GM18502 (cell line): Measurements from ENCODE around the gene FBXW4.
A peak's percentile ranks its signal among the peaks of the same experiment; 100 is the strongest.

Source experiments
- ATAC-seq: cut with Tn5 transposase; IDR thresholded peaks from one replicate; pipeline ENCODE4 v1.9.1; 2021; ENCODE audit warnings: mild to moderate bottlenecking; ENCODE audit not compliant: unreplicated experiment, poor library complexity

The FBXW4 gene

DNA sequence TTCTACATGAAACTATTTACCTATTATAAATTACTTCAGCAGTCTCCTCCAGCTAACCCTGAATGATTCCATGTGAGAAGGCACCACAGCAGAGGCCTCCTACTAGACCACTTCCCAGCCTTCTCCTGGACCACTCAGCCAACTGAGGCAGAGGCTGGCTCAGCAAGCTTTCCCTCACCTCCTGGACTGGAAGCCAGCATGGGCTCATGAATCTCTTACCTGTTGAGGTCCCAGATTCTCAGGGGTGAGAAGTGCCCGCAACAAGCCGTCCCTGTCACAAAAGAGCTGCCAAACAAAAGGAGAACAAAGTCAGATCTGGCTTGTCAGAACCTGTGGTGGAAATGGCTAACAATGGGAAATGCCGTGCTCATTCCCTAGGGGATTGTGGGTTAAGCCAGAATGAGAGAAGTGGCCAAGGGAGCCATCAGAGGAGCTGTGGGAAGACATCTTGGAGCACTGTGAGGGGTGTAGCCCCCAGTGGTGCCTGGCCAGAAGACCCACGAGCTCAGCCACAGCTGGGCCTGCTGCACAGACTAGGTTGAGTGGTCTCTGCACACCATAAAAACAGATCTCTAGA lies 70.4 kb downstream of the FBXW4 start:
- ATAC-seq, result no peak

DNA sequence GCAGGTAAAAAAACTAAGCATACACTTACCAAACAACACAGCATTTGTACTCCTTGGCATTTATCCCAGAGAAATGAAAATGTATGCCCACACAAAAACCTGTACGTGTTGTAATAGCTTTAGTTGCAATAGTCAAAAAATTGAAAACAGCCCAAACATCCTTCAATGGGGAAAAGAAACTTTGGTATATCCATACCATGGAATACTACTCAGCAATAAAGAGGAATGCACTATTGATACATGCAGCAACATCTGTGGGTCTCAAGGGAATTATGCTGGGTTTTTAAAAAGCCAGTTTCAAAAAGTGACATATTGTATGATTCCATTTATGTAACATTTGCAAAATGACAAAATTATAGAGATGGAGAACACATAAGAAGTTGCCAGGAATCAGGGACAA lies 71.4 kb downstream of the FBXW4 start:
- ATAC-seq, result no peak

DNA sequence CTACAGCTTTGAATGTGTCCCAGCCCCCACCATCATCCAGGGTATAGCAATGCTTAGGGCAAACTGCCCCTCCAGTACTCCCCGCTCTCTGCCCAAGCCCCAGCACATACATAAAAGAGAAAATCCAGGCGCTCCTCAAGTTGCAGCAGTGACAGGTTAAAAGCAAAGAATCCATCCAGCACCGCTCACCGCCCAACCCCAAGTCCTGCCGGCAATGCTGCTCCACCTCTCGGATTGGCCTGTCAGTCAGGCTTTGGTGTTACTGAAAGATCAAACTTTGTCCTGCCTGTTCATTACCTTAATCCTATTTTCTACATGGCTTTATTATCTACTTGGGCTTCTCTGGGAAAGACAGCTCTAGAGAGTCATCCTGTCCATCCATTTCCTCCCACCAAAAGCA lies 75.0 kb downstream of the FBXW4 start:
- ATAC-seq, result no peak

DNA sequence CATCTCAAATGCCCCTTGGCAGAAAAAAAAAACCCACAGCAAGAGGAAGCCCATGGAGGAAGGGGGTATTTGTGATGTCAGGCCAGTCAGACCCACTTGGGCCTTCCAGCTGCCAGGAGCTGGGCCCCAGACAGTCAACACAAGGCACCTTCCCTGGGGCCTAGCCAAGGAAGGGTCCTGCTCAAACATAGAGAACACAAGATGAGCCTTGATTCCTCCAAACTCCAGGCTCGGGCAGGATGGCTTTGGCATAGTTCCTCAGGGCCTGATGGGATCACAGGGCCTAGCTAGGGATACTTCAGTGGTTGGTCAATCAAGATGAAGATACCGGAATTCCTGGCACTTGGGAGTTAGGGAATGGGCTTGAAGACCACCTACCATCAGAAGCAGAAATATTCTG lies 76.1 kb downstream of the FBXW4 start:
- ATAC-seq, result no peak

DNA sequence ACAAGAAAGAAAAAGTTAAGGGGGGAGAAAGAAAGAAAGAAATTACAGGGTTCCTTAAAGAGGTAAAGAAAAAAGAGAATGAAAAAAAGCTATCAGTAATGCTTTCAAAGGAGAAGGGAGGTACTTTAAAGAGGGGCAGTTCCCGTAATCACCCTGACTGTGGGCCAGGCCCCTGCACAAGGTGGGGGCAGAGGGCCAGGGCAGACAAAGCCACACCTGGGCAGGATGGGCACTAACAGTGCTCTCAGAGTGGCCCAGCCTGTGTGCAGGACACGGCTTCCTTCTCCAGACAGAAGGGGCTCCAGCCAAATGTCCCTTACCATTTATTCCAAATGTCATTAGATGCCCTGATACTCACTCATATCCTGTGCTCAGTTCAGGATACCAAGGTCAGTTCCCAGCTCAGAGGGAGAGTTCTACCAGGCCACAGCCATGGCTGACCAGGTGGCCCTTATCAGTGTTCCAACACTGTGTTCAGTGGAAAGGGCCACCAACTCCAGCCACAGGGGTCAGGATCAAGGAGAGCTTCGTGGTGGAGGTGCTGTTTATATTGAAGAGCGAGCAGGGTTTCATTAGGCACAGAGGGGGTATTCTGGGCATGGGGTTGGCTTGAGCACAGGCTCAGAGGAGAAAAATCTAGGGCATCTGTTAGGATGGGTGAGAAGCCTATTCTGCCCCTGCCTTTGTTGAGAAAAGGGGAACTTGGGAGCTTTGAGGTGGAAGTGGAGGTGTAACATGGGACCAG lies 77.0 kb downstream of the FBXW4 start:
- ATAC-seq, result no peak

DNA sequence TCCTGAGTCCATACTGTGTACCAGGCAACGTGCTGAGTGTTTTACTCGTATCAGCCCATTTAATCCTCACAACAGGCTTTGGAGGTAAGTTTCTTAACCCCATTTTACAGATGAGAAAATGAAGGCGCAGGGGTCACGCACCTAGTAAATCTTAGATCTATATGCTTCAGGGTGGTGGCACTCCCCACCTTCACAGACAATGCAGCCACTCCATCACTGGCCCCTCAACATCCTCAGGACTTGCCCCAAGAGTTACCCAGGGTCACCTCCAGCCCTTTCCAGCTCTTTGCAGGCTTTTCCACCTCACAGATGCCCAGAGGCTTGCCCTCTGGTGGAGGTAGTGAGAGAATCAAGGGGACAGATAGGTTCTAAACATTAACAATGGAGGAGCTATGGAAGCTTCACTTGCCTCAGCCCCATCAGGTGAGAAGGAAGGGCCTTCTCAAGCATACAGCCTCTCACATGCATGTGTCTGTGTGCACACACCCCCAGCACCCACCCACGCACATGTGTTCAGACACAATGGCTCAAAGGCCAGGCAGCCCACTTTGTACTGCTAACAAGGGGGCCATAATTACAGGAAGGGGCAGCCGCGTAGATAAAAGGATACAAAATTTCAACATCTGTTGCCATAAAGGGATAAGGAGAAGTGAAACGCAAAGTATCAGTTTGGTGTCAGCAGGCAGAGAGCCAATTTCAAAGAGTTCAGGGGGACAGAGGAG lies 77.7 kb downstream of the FBXW4 start:
- ATAC-seq, result no peak

DNA sequence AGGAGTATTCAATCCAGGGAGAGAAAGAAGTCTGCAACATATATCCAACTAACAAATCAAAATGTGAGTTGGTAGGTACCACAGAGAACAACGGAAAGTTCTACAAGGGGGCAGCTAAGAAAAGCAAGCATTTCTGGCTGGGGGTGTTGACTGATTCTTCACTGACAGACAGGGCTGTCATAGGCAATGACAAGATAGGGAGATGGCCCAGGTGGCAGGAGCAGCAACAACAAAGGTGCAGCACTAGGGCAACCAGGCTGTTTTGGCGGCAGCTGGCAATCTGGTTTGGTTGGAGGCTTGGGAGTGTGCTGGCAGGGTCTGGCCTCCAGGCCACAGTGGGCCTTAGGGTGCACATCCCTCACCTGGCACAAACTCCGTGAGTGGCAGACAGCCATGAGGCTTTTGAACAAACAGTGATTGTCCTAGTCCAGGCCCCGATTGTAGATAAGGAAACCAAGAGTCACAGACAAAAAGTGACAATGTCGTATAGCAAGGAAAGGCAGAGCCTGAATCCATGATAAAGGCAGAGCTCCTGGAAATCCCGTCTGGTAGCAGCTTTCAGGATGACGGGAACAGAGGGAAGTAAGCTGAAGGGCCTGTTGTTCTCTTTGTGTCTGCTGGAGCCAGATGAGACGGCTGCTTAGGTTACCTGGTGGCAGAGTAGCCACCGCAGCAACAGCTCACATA lies 78.4 kb downstream of the FBXW4 start:
- no peak for ATAC-seq

DNA sequence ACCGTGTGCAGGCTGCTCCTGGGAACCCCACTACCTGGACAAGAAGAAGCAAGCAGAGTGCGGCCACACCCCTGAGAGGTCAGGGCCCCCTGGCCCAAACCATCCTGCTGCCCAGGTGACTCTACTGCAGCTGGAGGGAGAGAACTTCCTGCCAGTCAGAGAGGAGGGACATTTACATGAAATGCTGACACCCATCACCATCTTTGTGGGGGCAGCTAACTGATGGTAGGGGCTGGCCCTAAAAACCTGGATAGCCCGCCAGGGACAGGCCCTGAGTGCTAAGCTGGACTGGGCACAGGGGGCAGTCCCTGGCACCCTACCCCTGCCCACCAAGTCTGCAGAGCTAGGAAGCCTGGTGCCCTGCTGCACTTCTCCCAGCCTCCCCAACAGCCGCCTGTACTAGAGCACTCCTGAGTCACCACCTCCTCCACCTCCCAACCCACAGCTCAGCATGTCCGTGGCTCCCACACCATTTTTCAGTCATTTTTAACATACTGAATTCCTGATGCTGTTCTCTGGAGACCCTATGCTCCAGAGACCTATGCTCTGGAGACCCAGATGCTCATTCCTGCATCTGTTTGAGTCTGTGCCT lies 79.3 kb downstream of the FBXW4 start:
- no peak for ATAC-seq

DNA sequence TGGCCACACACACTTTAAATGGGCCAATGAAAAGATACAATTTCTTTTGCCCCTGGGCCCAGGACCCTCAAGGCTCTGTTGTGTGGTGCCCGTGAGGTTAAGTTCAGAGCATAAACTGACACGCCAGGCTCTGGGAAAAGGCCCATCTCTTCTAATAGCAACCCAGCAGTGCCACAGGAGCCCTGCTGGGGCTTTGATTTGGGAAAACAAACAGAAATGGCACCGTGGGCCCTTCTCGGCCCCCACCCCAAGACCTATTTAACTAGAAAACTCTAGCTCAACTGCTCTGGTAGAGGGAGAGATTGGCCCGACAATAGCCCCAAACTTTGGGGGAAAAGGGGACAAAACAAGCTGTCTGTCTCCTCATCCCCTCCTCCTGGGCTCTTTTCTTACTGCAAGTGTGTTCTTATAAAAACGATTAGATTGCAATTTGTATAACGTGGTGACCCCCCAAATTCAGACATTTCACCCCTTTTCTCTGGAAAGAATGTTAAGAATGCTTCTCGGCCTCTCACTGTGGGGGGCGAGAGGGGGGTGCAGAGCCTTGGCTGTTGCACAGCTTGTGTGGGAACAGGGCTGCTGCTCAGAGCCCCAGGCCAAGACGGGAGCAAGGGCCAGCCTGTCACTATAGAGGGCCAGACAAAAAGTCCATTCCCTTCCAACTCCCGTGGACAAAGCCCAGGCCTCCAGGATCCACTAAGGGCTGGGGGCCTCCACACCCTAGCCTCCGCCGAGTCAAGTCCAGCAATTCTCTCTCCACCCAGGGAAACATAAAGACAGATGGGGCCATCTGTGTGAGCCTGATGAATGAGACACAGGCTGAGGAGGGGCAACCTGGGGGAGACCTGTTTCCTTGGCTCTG lies 80.1 kb downstream of the FBXW4 start:
- ATAC-seq, result no peak

DNA sequence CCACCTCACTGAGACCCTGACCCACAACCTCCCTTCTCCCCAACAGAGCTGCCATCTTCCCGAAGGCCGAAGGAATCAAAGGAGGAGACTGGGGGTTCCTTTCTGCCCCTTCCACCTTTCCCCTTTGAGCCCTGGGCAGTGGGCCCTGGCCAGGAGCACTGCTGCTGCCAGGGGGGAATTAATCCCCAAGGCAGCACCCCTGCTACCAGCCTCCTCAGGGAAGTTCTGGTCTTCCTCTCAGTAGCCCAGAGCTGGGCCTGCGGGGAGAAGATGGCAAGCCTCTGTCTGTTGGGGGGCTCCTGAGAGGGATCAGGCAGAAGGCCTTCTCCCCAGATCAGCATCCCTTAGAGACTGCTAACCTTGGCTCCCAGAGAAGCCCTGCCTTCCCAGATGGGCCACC lies 81.3 kb downstream of the FBXW4 start:
- no peak for ATAC-seq

DNA sequence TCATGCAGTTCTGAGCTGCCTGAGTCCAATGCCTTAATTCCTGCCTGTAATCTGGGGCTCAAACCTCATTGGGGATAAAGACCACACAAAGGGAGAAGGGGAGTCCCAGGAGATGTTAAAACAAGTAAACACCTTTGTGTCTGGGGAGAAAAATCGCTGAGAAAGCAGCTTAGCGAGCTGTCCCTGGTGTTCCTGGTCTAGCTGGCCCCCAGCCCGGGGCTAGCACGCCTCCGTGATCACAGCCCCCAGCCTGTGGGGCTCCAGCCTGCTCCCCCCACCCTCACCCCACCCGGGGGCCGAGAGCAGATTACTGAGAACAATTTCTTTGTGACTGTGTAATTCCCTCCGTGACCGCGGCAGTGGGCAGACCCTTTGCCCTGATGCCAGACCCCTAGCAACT lies 82.1 kb downstream of the FBXW4 start:
- ATAC-seq, result no peak

DNA sequence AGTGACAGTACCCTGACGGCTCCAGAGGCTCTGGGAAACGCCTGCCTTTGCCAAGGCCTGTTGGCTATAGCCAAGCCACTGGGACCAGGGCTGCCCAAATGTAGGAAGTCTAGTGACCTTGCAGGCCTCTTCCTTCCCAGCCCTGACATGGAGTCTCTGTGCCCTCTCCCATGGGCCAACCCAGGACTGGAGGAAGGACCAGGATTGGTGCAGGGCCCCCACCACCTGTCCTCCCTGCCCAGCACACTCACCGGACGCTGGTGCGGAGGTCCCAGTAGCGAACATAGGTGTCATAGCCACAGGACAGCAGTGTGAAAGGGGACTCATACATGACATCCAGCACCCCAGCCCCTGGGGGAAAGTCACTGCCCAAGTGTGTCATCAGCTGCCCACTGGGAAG lies 82.9 kb downstream of the FBXW4 start:
- ATAC-seq, result no peak

DNA sequence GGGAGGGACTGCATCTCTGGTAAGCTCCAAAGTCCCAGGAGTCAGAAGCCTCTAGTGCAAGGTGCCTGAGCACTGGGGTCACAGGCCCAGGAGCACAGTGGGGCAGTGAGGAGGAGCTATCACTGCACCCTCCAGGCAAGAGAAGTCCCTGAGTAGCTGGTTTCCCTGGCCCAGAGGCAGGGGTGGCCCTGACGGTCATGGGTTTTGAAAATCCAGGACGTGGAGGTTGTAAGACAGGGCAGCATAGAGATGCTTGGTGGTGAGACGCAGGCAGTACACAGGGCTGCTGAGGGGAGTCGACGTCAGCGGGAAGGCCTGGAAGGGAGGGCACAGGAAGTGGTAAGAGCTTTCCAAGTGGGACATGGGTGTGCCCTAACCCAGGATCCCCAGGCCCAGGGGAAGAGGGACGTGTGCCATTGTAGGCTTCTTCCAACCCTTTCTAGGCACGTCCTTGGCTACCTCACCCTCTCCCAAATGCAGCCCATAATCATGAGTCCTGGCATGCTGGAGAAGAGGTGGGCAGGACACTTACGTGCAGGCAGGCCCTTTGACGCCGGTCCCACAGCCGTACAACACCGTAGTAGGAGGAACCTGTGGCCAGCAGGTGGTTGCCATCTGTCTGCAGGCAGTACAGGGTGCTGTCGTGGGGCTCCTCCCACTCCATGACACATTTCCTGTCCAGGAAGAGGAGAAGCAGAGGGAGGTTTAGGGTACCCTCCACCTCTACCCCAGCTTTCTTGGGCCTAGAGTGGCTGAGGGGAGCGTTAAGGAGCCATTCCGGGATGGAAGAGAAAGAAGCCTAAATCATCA lies 83.7 kb downstream of the FBXW4 start:
- no peak for ATAC-seq

DNA sequence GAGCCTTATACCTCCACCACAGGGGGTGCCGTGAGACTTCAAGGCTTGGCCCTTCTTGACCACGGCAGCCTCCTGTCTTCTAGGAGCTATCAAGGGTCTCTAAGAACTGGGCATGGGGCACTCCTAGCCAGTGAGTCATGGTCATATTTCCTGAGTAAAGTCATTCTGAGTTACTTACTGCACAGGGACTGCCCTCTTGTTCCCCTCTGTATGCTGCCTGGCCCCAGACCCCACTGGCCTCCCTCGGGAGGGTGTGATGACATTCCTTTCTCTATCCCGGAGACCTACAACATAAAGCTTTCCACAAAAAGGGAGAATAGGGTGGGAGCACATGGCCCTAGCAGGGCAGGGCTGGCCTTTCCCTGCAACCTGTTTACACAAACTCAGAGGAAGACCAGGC lies 85.5 kb downstream of the FBXW4 start:
- no peak for ATAC-seq

DNA sequence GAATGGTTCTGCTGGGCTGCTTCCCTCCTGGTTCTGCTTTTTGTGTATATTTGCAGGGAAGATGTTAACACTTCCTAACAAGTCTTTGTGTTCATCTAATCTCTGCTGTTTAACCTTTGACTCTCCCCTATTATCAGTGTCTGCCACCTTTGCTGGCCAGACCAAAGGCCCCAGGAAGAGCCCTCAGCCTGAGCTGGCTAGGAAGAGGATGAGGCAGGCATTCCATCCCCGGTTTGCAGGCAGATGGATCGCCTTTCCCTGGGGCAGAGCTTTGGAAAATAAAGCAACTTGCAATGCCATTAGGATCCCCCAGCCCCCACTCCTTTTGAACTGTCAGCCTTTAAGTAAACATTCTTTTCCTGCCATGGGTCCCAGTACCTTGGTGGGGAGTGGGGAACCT lies 87.8 kb downstream of the FBXW4 start:
- ATAC-seq, result no peak

DNA sequence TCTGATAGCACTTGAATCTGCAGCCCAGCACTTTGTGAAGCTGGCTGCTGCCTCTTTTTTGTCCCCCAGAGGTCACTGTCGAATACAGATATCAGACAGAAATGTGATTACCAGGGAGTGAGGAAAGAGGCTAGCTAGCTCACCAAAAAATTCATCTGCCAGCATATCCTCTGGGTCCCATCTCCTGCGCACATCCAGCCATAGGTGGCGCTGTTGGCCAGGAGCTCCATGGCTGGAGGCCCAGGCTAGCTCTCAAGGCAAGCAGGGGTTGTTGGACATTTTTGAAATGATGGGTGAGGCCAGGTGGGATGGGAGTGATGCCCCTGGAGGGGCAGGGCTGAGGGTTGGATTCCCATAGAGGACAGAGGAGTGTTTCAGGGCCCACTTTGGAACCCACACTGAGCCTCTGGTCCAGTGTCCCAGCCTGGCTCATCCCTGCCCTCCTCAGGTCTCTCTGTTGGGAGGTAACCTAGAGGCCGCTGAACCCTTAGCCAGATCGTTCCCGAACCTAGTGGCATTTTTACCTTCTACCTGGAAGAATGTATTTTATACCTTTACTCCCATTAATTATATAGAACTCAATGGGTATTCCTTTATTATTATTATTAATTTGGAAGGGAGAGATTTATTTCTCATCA lies 92.1 kb downstream of the FBXW4 start:
- ATAC-seq, result peak; percentile 47

DNA sequence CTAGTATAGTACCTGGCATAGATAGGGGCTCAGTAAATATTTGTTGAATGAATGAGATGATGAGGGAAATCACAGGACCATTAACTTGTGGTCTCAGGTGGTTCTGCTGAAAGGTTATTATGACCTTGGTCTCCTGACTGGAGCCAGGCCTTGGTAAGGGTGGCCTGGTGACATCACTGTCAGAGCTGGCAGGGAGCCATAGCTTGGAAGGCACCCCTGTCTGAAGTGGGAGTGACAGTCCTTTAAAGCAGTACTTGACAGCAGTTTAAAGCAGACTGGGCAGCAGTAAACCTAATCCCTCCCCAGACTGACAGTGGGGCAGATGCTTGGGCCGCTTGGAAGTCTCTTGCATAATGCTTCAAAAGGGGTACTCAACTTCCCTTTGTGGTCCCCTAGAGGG lies 93.4 kb downstream of the FBXW4 start:
- no peak for ATAC-seq

DNA sequence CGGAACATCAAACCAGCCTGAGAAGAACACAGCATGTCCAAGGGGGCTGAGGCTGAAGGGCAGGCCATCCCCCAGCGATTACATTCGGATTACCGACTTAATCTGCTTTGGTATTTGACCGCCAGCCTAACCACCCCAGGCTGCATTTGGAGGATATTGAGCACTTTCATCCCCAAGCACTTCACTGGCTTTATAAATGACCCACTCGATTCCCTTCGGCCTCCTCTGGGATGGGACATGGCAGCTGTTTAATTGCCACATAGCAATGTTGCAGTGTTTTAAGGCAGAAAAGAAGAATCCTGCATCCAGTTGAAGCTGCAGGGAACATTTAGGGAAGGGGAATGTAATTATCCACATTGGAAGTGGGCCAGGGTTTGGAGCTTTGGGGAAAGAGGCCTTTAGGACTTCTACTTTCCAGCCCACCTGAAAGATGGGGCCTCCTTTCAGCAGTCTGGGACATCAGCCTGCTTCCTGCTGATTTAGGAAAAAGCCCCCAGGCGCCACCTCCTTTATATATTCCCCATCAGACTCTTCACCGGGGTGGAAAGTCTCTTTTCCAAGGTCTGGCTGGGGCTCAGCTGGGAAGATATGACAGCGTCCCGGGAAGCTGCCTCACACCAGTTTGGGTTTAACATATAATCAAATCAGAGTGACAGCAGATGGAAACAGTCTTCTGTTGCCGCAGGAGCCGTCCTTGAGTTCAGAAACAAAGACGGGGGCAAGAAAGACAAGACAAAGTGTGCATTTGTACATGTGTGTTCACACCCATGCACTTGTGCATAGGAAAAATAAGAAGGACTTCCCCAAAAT lies 97.7 kb downstream of the FBXW4 start:
- no peak for ATAC-seq
